Measurements from ENCODE around the gene PLET1.

GRCh38 chr11:112260490-112260889 is at the start of gene PLET1:
- TF ChIP-seq POLR2AphosphoS5 (IDR thresholded peaks at IDR 0.05; ENCODE audit: borderline replicate concordance, low read depth, low read length) (no peak), EZH2 (IDR thresholded peaks at IDR 0.05) (no peak), FOXP2 (optimal IDR thresholded peaks at IDR 0.05; ENCODE audit: control extremely low read depth, extremely low read length, insufficient read depth) (no peak)

Data from SK-N-MC (cell line).